Stimulated activated memory B cell treated with anti-CD40 and anti-IgM and Interleukin-4, amounts not matched to agents 10 μg/mL and 1 μg/mL and 100 μg/mL, for 72 hours (primary cell): ENCODE results near the gene SUSD3.

ENCODE experiments used
- ATAC-seq: fragments of 150-1000 bp; cut with Tn5 transposase; 2 replicates; pipeline ENCODE4 v1.10.0; 2021
- H3K27ac Mint-ChIP-seq: one replicate; pipeline ENCODE4 v1.8.0; 2022; ENCODE audit warnings: mild to moderate bottlenecking, mixed read lengths
- H3K27me3 Mint-ChIP-seq: one replicate; pipeline ENCODE4 v1.8.0; 2022; ENCODE audit warnings: mixed read lengths
- H3K36me3 Mint-ChIP-seq: one replicate; pipeline ENCODE4 v1.8.0; 2022; ENCODE audit warnings: mixed read lengths
- H3K4me1 Mint-ChIP-seq: one replicate; pipeline ENCODE4 v1.8.0; 2022; ENCODE audit warnings: mixed read lengths
- H3K4me3 Mint-ChIP-seq: one replicate; pipeline ENCODE4 v1.8.0; 2022; ENCODE audit warnings: mild to moderate bottlenecking, moderate library complexity, mixed read lengths
- H3K9me3 Mint-ChIP-seq: one replicate; pipeline ENCODE4 v1.8.0; 2022; ENCODE audit warnings: mixed read lengths

Gene SUSD3

DNA sequence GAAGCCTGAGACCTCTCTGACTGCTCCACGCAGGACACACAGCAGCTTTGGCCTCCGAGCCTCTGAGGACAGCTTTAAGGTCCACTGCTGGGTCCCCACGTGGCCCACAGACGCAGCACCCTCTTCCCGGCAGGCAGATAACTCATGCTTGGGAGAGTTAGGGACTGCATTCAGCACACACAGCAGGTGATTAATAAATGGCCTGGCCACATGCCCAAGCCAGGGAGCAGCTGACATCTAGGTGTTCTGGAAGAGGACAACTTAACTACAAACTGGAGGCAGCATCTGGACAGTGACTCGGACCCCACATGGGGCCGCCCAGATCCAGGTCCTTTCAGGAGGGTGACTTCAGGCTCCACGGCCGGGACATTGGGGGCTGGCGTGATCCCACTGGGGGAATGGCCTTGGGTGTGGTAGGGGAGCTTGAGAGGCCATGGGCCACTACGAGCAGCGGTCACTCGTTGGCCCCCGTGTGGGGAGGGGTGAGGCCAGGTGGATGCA lies 64.3 kb downstream of the SUSD3 start:
- H3K4me1 Mint-ChIP-seq: peaks cover 50% of the 10 kb centered on the region
- peaks cover 45% of the 10 kb centered on the region for H3K36me3 Mint-ChIP-seq
- H3K27me3 Mint-ChIP-seq: no peaks in the 10 kb centered on the region
- no peak for ATAC-seq
- no peaks in the 10 kb centered on the region for H3K9me3 Mint-ChIP-seq
- H3K27ac Mint-ChIP-seq: no peak overlapping the region
- H3K4me3 Mint-ChIP-seq: no peak overlapping the region

DNA sequence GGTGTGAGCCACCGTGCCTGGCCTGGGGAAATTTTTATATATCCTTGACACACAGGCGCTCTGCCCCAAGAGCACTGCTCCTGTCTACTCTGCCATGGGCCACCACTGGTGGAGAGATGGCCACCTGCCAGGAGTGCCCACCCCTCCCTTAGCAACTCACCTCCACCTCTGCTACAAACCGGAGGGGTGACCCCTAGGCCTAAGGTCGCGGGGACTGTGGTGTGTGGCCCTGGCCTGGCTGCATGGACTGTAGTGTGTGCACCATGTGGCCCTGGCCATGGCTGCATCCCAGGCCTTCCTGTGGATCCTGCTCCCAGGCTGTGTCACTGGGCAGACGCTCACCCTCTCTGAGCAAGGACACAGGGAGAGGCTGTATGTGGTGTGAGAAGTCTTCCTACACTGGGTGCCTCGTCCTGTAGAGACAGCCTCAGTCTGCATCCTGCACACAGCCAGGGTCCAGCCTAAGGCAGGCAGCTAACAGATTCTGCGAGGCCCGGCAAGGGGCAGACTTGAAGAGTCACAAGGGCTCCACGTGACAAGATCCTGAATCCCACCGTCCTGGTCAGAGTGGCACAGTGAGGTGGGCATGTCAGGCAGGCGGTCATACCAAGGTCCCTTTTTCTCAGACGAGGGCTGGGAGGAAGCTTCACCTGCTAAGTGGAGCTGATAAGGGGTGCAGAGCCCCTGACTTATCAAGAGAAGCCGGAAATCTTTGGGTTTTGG lies 65.2 kb downstream of the SUSD3 start:
- H3K4me3 Mint-ChIP-seq: no peak overlapping the region
- H3K27me3 Mint-ChIP-seq: no peaks in the 10 kb centered on the region
- ATAC-seq: no peak
- no peaks in the 10 kb centered on the region for H3K9me3 Mint-ChIP-seq
- H3K4me1 Mint-ChIP-seq: peaks cover 60% of the 10 kb centered on the region
- H3K36me3 Mint-ChIP-seq: peaks cover 45% of the 10 kb centered on the region
- H3K27ac Mint-ChIP-seq: no peak overlapping the region

DNA sequence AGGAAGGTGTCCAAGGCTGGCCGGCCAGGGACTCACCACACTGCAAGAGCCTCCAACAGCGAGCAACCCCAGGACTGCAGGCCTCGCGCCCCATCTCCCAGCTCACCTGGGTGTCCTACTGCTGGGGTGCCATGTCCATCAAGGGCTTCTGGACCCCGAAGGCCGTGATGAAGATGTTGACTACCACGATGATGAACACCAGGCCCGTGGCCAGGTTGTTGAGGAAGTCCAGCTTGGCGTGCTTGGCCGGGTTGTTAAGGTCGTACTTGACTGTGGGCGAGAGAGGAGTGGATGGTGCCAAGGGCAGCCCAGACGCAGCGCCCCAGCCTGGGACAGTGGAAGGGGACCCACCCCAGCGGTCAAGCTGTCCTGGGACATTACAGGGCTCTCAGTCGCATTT lies 66.3 kb downstream of the SUSD3 start:
- no peaks in the 10 kb centered on the region for H3K27me3 Mint-ChIP-seq
- H3K36me3 Mint-ChIP-seq: peaks cover 45% of the 10 kb centered on the region
- no peaks in the 10 kb centered on the region for H3K9me3 Mint-ChIP-seq
- no peak overlapping the region for H3K27ac Mint-ChIP-seq
- no peak overlapping the region for H3K4me3 Mint-ChIP-seq
- ATAC-seq: no peak
- peaks cover 53% of the 10 kb centered on the region for H3K4me1 Mint-ChIP-seq

DNA sequence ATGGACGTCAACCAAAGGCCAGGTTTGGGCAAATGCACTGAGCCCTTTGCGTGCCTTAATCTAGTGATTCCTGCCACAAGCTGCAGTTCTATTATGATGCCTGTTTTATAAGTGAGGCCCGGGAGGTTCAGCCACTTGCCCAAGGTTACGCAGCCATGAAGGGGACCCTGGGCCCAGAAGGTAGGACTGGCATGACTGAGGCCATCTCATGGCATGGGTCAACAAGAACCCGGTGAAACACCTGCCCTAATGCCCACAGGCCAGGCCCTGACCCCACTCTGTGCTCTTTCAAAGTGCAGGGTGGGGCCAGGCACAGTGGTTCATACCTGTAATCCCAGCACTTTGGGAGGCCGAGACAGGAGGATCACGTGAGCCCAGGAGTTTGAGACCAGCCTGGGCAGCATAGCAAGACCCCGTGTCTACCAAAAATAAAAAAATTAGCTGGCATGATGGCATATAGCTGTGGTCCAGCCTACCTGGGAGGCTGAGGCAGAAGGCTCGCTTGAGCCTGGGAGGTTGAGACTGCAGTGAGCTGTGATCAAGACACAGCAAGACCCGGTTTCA lies 66.9 kb downstream of the SUSD3 start:
- Mint-ChIP-seq H3K4me3 (no peak overlapping the region), H3K27ac (no peak overlapping the region), H3K36me3 (peaks cover 45% of the 10 kb centered on the region), H3K9me3 (no peaks in the 10 kb centered on the region), H3K27me3 (no peaks in the 10 kb centered on the region), H3K4me1 (peaks cover 50% of the 10 kb centered on the region)
- ATAC-seq: no peak

DNA sequence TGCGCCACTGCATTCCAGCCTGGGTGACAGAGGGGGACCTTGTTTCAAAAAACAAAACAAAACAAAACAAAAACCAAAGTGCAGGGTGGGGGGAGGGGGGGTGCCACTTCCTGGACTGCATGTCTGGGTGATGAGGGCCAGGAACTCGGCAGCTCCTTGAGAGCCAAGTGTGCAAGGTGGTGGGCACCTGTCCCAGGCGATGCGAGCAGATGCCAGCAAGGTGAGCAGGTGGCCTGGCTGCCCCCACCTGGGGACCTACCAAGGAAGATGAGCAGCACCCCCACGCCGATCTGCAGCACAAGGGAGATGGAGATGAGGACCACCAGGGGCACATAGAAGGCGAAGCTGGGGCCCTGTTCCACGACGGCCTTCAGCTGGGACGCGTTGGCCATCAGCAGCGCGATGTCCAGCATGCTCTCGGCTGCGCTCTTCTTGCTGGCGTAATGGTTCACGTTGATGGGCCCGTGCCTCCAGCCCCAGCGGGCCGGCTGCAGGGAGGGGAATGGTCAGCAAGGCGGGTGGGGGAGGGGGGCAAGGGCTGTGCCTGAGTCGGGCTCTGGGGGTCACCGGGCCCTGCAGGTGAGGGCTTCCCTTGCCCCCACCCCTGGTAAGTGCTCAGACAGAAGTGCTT lies 67.8 kb downstream of the SUSD3 start:
- Mint-ChIP-seq H3K27ac (no peak overlapping the region), H3K36me3 (peaks cover 40% of the 10 kb centered on the region), H3K4me1 (peaks cover 47% of the 10 kb centered on the region), H3K27me3 (no peaks in the 10 kb centered on the region), H3K4me3 (no peak overlapping the region), H3K9me3 (no peaks in the 10 kb centered on the region)
- ATAC-seq: no peak

DNA sequence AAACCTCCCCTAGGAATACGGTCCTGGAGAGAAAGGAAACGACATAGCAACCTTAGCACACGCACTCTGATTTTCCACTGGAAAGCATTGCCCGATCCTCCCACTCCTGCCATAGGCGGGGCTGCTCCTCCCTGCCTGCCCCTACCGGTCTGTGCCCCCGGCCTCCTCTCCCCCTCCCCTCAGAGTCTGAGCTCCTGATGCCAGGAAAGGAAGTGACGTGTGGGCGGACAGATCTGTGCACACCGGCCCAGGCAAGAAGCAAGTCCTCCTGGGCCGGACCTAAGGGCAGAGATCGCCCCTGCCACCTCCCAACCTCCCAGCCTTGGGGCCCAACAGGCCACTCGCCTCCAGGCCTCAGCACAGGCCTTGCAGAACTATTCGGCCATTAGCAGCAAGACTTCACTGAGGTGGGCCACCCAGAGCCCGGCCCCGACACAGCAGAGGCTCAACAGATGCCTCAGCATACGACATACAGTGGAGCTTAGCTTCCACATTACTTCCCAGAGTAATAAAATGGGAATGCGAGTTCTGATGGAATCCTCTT lies 68.4 kb downstream of the SUSD3 start:
- Mint-ChIP-seq H3K27ac (peak overlapping the region; percentile 65), H3K36me3 (peaks cover 34% of the 10 kb centered on the region), H3K4me3 (no peak overlapping the region), H3K9me3 (no peaks in the 10 kb centered on the region), H3K27me3 (no peaks in the 10 kb centered on the region), H3K4me1 (peaks cover 46% of the 10 kb centered on the region)
- ATAC-seq: no peak

DNA sequence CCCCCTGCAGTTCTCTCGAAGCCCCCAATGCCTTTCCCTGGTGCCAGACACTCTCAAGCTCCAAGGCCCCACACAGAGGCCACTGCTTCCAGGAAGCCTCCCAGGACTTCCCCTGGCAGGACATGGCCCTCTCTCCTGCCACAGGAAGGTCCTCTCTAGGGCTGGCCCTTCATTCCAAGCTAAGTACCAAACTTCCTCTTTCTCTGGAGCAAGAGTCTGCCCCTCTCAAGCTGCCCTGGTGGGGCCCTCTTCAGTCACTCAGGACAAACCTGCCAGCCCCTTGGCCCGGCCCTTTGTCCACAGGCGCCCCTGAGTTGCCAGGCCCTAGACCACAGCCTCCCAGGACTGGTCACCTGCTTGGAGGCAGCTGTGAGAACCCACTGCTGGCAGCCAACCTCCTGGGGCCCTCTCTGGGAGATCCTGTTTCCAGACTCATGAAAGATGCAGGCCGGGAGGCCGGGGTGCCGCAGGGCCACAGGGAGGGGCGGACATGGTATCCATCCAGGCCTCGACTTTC lies 69.0 kb downstream of the SUSD3 start:
- H3K36me3 Mint-ChIP-seq: peaks cover 30% of the 10 kb centered on the region
- H3K4me3 Mint-ChIP-seq: no peak overlapping the region
- peak overlapping the region; percentile 65 for H3K27ac Mint-ChIP-seq
- no peak for ATAC-seq
- H3K4me1 Mint-ChIP-seq: peaks cover 49% of the 10 kb centered on the region
- no peaks in the 10 kb centered on the region for H3K9me3 Mint-ChIP-seq
- H3K27me3 Mint-ChIP-seq: no peaks in the 10 kb centered on the region

DNA sequence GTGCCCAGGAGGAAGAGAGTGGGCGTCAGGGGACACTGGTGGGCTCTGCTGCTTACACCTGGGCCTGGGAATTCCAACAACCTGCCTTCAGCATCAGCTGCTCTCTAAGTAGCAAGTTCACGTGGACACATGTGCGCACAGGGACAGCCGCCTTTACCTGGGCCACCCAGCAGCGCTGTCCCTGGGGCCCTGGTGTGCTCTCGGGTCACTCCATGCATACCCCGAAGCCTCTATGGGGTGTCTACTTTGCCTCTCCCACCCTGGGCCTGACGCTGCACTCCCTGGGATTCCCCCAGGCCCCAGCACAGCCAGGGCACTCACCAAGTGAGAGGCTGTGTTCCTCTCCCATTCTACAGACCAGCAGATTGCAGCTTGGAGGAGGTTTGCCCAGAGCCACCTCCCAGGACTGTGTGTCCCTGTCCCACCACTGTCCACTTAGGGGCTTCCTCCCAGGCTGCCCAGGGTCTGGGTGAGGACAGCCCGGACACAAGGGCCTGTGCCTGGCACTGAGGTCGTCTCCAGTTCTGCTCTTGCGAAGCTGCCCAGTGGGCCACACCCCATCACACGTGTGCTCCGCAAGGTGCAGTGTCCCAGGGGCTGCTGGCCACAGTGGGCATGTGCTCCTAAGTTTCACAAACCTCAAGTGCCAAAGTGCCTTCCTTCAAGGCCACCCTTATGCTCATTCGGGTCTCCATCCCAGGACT lies 69.7 kb downstream of the SUSD3 start:
- peaks cover 36% of the 10 kb centered on the region for H3K36me3 Mint-ChIP-seq
- ATAC-seq: no peak
- peak overlapping the region; percentile 65 for H3K27ac Mint-ChIP-seq
- H3K4me1 Mint-ChIP-seq: peaks cover 57% of the 10 kb centered on the region
- H3K9me3 Mint-ChIP-seq: no peaks in the 10 kb centered on the region
- no peaks in the 10 kb centered on the region for H3K27me3 Mint-ChIP-seq
- H3K4me3 Mint-ChIP-seq: no peak overlapping the region

DNA sequence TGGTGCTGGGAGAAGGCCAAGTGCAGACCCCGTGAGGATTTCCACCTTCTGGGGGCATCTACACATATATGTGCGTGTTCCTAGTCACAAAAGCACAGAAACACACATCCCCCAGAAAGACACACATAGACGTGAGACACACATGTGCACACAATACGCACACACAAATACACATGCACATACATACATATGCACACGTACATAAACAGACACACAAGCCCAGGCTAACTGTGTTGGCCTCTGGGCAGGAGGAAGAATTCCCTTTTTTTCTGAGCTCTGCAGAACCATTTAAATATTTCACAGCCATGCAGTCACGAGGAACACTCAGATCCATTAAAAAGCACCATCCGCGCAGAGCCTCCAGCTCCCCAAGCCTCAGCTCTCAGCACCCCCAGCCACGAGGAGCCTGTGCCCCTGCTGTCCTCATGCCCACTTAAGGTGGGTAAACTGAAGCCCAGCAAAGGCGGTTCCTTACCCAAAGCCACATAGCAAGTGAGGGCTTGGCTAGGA lies 70.3 kb downstream of the SUSD3 start:
- Mint-ChIP-seq H3K4me1 (peaks cover 61% of the 10 kb centered on the region), H3K9me3 (no peaks in the 10 kb centered on the region), H3K4me3 (no peak overlapping the region), H3K27me3 (no peaks in the 10 kb centered on the region), H3K36me3 (peaks cover 34% of the 10 kb centered on the region), H3K27ac (peak overlapping the region; percentile 65)
- ATAC-seq: no peak

DNA sequence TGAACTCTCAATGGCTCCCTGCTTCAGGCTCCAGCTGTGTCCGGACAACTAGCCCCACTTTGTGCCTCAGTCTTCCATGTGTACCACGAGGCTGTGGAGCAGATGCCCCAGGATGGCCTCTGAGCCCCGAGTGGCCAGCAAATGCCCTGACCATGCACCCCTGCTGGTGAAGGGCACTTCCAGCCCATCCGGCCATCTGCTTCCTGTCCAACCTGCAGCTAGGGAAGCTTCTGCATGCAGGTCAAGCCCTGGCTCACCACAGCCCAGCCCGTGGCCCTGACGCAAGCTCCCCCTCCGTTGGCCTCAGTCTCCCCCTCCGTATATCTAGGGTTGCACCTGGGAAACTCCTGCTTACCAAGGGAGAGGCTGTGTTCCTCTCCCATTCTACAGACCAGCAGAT lies 70.8 kb downstream of the SUSD3 start:
- Mint-ChIP-seq H3K4me3 (no peak overlapping the region), H3K27me3 (no peaks in the 10 kb centered on the region), H3K36me3 (peaks cover 30% of the 10 kb centered on the region), H3K27ac (no peak overlapping the region), H3K9me3 (no peaks in the 10 kb centered on the region), H3K4me1 (peaks cover 61% of the 10 kb centered on the region)
- ATAC-seq: no peak

DNA sequence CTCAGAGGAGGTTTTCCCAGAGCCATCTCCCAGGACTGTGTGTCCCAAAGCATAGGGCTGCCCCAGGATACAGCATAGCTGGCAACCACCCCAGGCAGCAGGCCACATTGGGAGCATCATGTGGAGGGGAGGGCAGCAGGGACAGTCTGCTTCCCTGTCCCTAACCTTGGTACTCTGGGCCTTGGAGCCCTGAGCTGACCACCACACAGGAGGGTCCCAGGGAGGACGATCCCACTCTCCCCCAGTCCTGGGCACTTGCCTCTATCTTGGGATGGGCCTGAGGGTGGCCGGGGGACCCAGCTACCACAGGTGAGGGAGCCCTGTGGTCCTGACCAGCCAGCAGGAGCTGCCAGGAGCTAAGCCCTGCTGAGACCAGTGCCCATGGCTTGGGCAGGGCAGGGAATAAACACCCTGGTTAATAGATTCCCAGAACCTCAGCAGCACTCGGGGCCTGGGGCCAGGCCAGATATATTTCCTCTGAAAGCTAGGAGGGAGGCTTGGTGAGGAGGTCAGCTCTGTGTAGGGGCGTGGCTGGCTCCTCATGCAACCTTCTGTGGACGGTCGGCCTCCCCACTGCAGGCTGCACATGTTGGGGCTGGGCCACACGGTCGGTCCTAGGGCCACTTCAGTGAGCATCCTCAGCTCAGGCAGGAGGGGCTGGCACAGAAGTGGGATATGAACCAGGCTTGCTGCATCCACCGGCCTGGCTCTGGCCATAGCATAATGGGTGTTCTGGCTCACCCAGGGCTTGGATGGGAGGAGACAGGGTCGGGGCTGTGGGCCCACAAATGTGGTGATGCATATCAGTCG lies 71.4 kb downstream of the SUSD3 start:
- no peaks in the 10 kb centered on the region for H3K27me3 Mint-ChIP-seq
- H3K4me3 Mint-ChIP-seq: no peak overlapping the region
- peaks cover 23% of the 10 kb centered on the region for H3K36me3 Mint-ChIP-seq
- no peak for ATAC-seq
- H3K27ac Mint-ChIP-seq: no peak overlapping the region
- H3K4me1 Mint-ChIP-seq: peaks cover 67% of the 10 kb centered on the region
- no peaks in the 10 kb centered on the region for H3K9me3 Mint-ChIP-seq

DNA sequence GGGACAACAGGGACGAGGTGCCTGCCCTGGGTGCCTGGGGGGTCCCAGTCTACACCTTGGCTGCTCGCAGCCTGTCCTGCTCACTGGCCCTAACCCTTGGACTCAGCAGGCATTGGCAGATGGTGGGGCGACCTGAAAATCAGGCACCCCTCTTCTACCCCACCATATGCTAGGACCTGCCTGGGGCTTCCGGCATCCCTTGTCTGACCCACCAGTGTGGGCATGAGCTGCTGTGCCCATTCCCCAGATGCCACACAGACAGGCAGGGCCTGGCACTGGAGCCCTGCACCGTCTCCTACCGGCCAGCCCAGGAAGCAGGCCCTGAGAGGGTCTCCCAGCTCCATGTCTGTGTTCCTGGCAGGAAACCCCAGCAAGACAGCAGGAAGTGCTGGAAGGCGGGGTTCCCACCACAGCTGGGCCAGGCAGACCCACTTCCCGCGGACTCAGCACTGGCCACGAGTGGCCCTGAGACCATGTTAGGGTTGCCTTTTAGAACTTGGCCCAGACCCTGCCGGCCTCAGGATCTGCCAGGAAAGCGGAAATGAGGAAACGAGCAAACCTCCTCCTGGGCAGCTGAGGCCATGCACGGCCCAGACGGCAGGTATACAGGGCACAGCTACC lies 72.5 kb downstream of the SUSD3 start:
- Mint-ChIP-seq H3K27ac (peak overlapping the region; percentile 93), H3K27me3 (no peaks in the 10 kb centered on the region), H3K4me1 (peaks cover 70% of the 10 kb centered on the region), H3K36me3 (peaks cover 18% of the 10 kb centered on the region), H3K9me3 (no peaks in the 10 kb centered on the region), H3K4me3 (no peak overlapping the region)
- no peak for ATAC-seq

DNA sequence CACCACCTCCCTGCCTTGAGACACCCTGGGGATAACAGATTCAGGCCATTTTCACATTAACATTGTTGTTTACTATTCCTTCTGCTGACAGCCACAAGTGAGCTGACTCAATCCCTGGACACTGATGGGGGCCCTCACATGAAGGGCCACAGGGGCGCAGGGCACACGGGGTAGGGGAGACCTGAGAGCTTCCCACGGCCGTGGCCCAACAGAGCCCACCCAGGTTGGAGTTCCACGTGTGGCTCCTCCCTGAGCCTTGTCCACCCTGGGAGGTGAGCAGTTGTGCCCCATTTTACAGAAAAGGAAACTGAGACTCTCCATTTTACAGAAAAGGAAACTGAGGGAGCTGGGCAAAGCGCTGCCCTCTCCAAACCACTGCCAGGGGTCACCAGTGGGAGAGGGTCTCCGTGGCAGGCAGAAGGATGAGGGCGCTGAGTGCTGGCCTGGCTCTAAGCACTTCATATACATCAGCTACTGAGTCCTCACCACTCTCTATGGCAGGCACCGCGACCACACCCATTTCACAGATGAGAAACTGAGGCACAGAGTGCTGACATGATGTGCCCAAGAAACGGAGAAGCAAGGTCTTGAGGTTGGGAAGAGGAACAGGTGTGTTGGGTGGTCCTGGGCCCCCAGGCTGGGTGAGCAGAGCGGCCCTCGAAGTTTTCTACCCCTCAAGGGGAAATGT lies 73.2 kb downstream of the SUSD3 start:
- Mint-ChIP-seq H3K9me3 (no peaks in the 10 kb centered on the region), H3K27ac (peak overlapping the region; percentile 93), H3K4me1 (peaks cover 71% of the 10 kb centered on the region), H3K27me3 (no peaks in the 10 kb centered on the region), H3K4me3 (peak overlapping the region; percentile 94), H3K36me3 (peaks cover 13% of the 10 kb centered on the region)
- no peak for ATAC-seq
